Keratinocyte (primary cell): ENCODE data around the gene DCHS2. TPM values are rescaled to one million over a fixed set of nuclear protein-coding genes. Genes with fewer than 3 reads are reported as not detected.

ENCODE experiments used
- DNase-seq: peaks from one replicate; pipeline ENCODE4 v3.0.0-alpha.2; 2011; ENCODE audit warnings: low read depth, missing footprints, low spot score
- FAIRE-seq: peaks from 2 replicates; lab custom pipeline; 2011; peaks lifted over from hg19 to GRCh38; lab: Jason Lieb, UNC
- H2AFZ ChIP-seq: 2 replicates; pipeline ENCODE4 v1.6.0; 2012; ENCODE audit warnings: low read length, control low read depth, inconsistent platforms; ENCODE audit not compliant: control insufficient read depth
- H3K27ac ChIP-seq: 2 replicates; pipeline ENCODE4 v1.5.1; 2011; ENCODE audit warnings: low read length; ENCODE audit not compliant: control insufficient read depth, insufficient read depth
- H3K27me3 ChIP-seq: 3 replicates; pipeline ENCODE4 v1.6.0; 2011; ENCODE audit warnings: low read length; ENCODE audit not compliant: control insufficient read depth, insufficient read depth; ENCODE audit errors: extremely low read depth
- H3K36me3 ChIP-seq, 2 experiments: 2 replicates in 1 of 2; 3 replicates in 1 of 2; pipeline ENCODE4 v1.5.1; 2011; ENCODE audit warnings: low read length in 2 of 2, mild to moderate bottlenecking in 1 of 2; ENCODE audit not compliant: control insufficient read depth in 2 of 2, insufficient read depth in 2 of 2; ENCODE audit errors: extremely low read depth in 1 of 2
- H3K4me1 ChIP-seq: 3 replicates; pipeline ENCODE4 v1.5.1; 2011; ENCODE audit warnings: low read length; ENCODE audit not compliant: control insufficient read depth, insufficient read depth; ENCODE audit errors: extremely low read depth
- H3K4me2 ChIP-seq: 3 replicates; pipeline ENCODE4 v1.6.0; 2011; ENCODE audit warnings: low read depth, low read length; ENCODE audit not compliant: control insufficient read depth, insufficient read depth; ENCODE audit errors: extremely low read depth
- H3K4me3 ChIP-seq, 3 experiments: fragments of 200-600 bp in 1 of 3; sonication (generic) in 1 of 3; 2 replicates in 2 of 3; 3 replicates in 1 of 3; pipeline ENCODE4 v1.5.1; 2011 to 2016; ENCODE audit warnings: low read length in 3 of 3, mild to moderate bottlenecking in 3 of 3, control low read depth in 2 of 3, inconsistent platforms in 1 of 3, low read depth in 1 of 3, mixed read lengths in 1 of 3, mixed run types in 1 of 3, moderate library complexity in 1 of 3; ENCODE audit not compliant: control insufficient read depth in 2 of 3, insufficient read depth in 2 of 3; ENCODE audit errors: extremely low read depth in 1 of 3
- H3K79me2 ChIP-seq: 2 replicates; pipeline ENCODE4 v1.6.0; 2012; ENCODE audit warnings: low read length; ENCODE audit not compliant: control insufficient read depth, insufficient read depth
- H3K9ac ChIP-seq: 3 replicates; pipeline ENCODE4 v1.6.0; 2011; ENCODE audit warnings: low read length; ENCODE audit not compliant: control insufficient read depth, insufficient read depth; ENCODE audit errors: extremely low read depth
- H3K9me1 ChIP-seq: 3 replicates; pipeline ENCODE4 v1.6.0; 2011; ENCODE audit warnings: low read length; ENCODE audit not compliant: control insufficient read depth, insufficient read depth; ENCODE audit errors: extremely low read depth
- H3K9me3 ChIP-seq: 2 replicates; pipeline ENCODE4 v1.5.1; 2012; ENCODE audit warnings: low read depth, low read length; ENCODE audit not compliant: control insufficient read depth
- H4K20me1 ChIP-seq: 3 replicates; pipeline ENCODE4 v1.6.0; 2011; ENCODE audit warnings: low read length; ENCODE audit not compliant: control insufficient read depth, insufficient read depth; ENCODE audit errors: extremely low read depth
- CTCF ChIP-seq, 3 experiments: IDR thresholded peaks in 1 of 3; conservative IDR thresholded peaks in 1 of 3; optimal IDR thresholded peaks in 1 of 3; 2 replicates in 2 of 3; 3 replicates in 1 of 3; pipeline versions ENCODE3 to v1.5.1; 2011; ENCODE audit warnings: low read length in 3 of 3, mild to moderate bottlenecking in 3 of 3, moderate library complexity in 2 of 3, control low read depth in 1 of 3, inconsistent platforms in 1 of 3; ENCODE audit not compliant: insufficient read depth in 2 of 3; ENCODE audit errors: extremely low read depth in 1 of 3
- EZH2 ChIP-seq: IDR thresholded peaks from one replicate; pipeline ENCODE4 v1.6.1; 2012; ENCODE audit warnings: inconsistent platforms, mild to moderate bottlenecking, low read length, moderate library complexity
- dilution Hi-C: fragments of 300-500 bp; cut with MboI; formaldehyde crosslinking; loops from one replicate; pipeline ENCODE4 v1.7.0; 2020; ENCODE audit warnings: low sequenced_read_pairs; ENCODE audit not compliant: extremely low pct_ligation_motif_present
- polyA plus RNA-seq, 5 experiments: library from polyadenylated mRNA; depleted of rRNA in 3 of 5; stranded (reverse) in 3 of 5; stranded (forward) in 1 of 5; unstranded in 1 of 5; fragments of >200 nt; gene quantifications; 1 replicate in 1 of 5; 2 replicates in 3 of 5; 3 replicates in 1 of 5; pipeline versions ENCODE4 v1.2.1 to v1.2.3, GENCODE V29; 2011 to 2012; ENCODE audit warnings: missing spikeins in 2 of 5, low read depth in 1 of 5, low replicate concordance in 1 of 5

The DCHS2 gene
- polyA plus RNA-seq, 1 donor (not counting 4 experiments of a cell fraction or from before 2014, with no cell fraction given) = 0.01 TPM

GRCh38 chr4:154511548-154511947 is 19.9 kb upstream of the DCHS2 start:
- Histone ChIP-seq H3K4me2 (no peak overlapping the region), H3K79me2 (no peaks in the 10 kb centered on the region), H3K9ac (no peak overlapping the region), H3K36me3 (no peaks in the 10 kb centered on the region), H3K27me3 (no peaks in the 10 kb centered on the region), H4K20me1 (no peaks in the 10 kb centered on the region), H3K9me1 (no peaks in the 10 kb centered on the region), H3K4me1 (peaks cover 17% of the 10 kb centered on the region), H3K9me3 (no peaks in the 10 kb centered on the region), H3K4me3 (no peak overlapping the region), H2AFZ (no peak overlapping the region), H3K27ac (no peak overlapping the region)
- dilution Hi-C loops = no loop called here
- TF ChIP-seq EZH2 = no peak
- TF ChIP-seq CTCF (optimal IDR thresholded peaks at IDR 0.05 in 1 of 3, IDR thresholded peaks at IDR 0.05 in 1 of 3, conservative IDR thresholded peaks at IDR 0.05 in 1 of 3; ENCODE audit: extremely low read depth in 1 of 3, insufficient read depth in 2 of 3, low read length in 3 of 3) = no peak
- FAIRE-seq (no peak), DNase-seq (no peak)

DNA sequence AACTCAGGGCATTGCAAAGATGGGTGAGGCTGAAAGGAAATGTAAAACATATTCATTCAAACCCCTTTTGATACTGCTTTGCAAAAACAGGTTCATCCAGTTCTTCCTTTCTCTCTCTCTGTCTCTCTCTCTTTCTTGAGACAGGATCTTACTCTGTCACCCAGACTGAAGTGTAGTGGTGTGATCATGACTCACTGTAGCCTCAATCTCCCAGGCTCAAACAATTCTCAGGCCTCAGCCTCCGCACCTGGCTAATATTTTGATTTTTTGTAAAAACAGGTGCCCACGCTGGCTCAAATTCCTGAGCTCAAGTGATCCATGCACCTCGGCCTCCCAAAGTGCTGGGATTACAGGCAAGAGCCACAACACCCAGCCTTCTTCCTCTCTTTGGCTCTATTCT is 15.6 kb upstream of the DCHS2 start:
- TF ChIP-seq EZH2 = no peak
- no peak for TF ChIP-seq CTCF (optimal IDR thresholded peaks at IDR 0.05 in 1 of 3, IDR thresholded peaks at IDR 0.05 in 1 of 3, conservative IDR thresholded peaks at IDR 0.05 in 1 of 3; ENCODE audit: extremely low read depth in 1 of 3, insufficient read depth in 2 of 3, low read length in 3 of 3)
- FAIRE-seq (peak; percentile 89), DNase-seq (peak; percentile 45)
- dilution Hi-C loops = no loop called here
- no peak overlapping the region for H2AFZ ChIP-seq
- no peaks in the 10 kb centered on the region for H3K27me3 ChIP-seq
- no peaks in the 10 kb centered on the region for H4K20me1 ChIP-seq
- H3K79me2 ChIP-seq = no peaks in the 10 kb centered on the region
- H3K4me1 ChIP-seq = peaks cover 15% of the 10 kb centered on the region
- H3K36me3 ChIP-seq = no peaks in the 10 kb centered on the region
- H3K9me3 ChIP-seq = no peaks in the 10 kb centered on the region
- peak overlapping the region; percentile 69 for H3K4me2 ChIP-seq
- peak overlapping the region; percentile 6 for H3K9ac ChIP-seq
- H3K4me3 ChIP-seq = no peak overlapping the region
- H3K27ac ChIP-seq = peak overlapping the region; percentile 50
- no peaks in the 10 kb centered on the region for H3K9me1 ChIP-seq
